CD14-positive monocyte (primary cell): Measurements from ENCODE around the gene MYL6. TPM values are rescaled to one million over a fixed set of nuclear protein-coding genes. Genes with fewer than 3 reads are reported as not detected.

ENCODE experiments used
- DNase-seq, 3 donors: peaks; one replicate each; pipeline ENCODE4 v3.0.0-alpha.2; 2011 to 2022
- H2AFZ ChIP-seq: 2 replicates; pipeline ENCODE4 v1.6.0; 2012; ENCODE audit warnings: mild to moderate bottlenecking, low read depth, low read length, inconsistent platforms; ENCODE audit not compliant: insufficient read depth, poor library complexity, severe bottlenecking
- H3K27ac ChIP-seq, 2 donors: 1 replicate in 1 of 2; 2 replicates in 1 of 2; pipeline ENCODE4 v1.5.1; 2012 to 2013; ENCODE audit warnings: low read length in 2 of 2, control low read depth in 1 of 2, inconsistent platforms in 1 of 2, low read depth in 1 of 2, mild to moderate bottlenecking in 1 of 2
- H3K27me3 ChIP-seq, 2 donors: one replicate each; pipeline versions ENCODE4 v1.6.0 to v1.6.1; 2011 to 2013; ENCODE audit warnings: low read length in 2 of 2; ENCODE audit not compliant: control insufficient read depth in 2 of 2, insufficient read depth in 2 of 2
- H3K36me3 ChIP-seq, 2 donors: replicated peaks in 1 of 2; 1 replicate in 1 of 2; 2 replicates in 1 of 2; pipeline versions ENCODE4 v1.5.1 to v1.6.1; 2012 to 2013; ENCODE audit warnings: low read length in 2 of 2, control low read depth in 1 of 2, inconsistent platforms in 1 of 2, mild to moderate bottlenecking in 1 of 2; ENCODE audit not compliant: insufficient read depth in 2 of 2, control insufficient read depth in 1 of 2
- H3K4me1 ChIP-seq, 2 donors: 1 replicate in 1 of 2; 2 replicates in 1 of 2; pipeline versions ENCODE4 v1.5.1 to v1.6.1; 2012 to 2013; ENCODE audit warnings: low read length in 2 of 2, control low read depth in 1 of 2, inconsistent platforms in 1 of 2, mild to moderate bottlenecking in 1 of 2, moderate library complexity in 1 of 2; ENCODE audit not compliant: insufficient read depth in 2 of 2, control insufficient read depth in 1 of 2
- H3K4me2 ChIP-seq: replicated peaks from 2 replicates; pipeline ENCODE3; 2012; ENCODE audit warnings: low read length, moderate library complexity, mild to moderate bottlenecking; ENCODE audit not compliant: poor library complexity, severe bottlenecking; ENCODE audit errors: extremely low read depth
- H3K4me3 ChIP-seq, 3 experiments: fragments of 200-600 bp in 1 of 3; sonication (generic) in 1 of 3; replicated peaks in 1 of 3; 1 replicate in 2 of 3; 2 replicates in 1 of 3; pipeline ENCODE4 v1.5.1; 2011 to 2013; ENCODE audit warnings: low read length in 3 of 3, mild to moderate bottlenecking in 3 of 3, control low read depth in 2 of 3, low read depth in 2 of 3, inconsistent platforms in 1 of 3, moderate library complexity in 1 of 3
- H3K79me2 ChIP-seq: 2 replicates; pipeline ENCODE4 v1.6.0; 2012; ENCODE audit warnings: mild to moderate bottlenecking, control low read depth, inconsistent platforms, low read length, moderate library complexity; ENCODE audit not compliant: insufficient read depth
- H3K9ac ChIP-seq: 2 replicates; pipeline ENCODE4 v1.6.0; 2017; ENCODE audit warnings: low read length, mild to moderate bottlenecking; ENCODE audit not compliant: insufficient read depth, poor library complexity, severe bottlenecking
- H3K9me3 ChIP-seq, 2 donors: replicated peaks in 1 of 2; 1 replicate in 1 of 2; 2 replicates in 1 of 2; pipeline versions ENCODE4 v1.5.1 to v1.6.1; 2012 to 2013; ENCODE audit warnings: low read length in 2 of 2, control low read depth in 1 of 2; ENCODE audit not compliant: control insufficient read depth in 1 of 2, insufficient read depth in 1 of 2
- H4K20me1 ChIP-seq: 2 replicates; pipeline ENCODE4 v1.6.0; 2012; ENCODE audit warnings: mild to moderate bottlenecking, low read length, control low read depth, moderate library complexity; ENCODE audit not compliant: insufficient read depth
- H3K27ac Mint-ChIP-seq, 7 donors: one replicate each; pipeline ENCODE4 v1.8.0; 2020; ENCODE audit warnings: mild to moderate bottlenecking in 7 of 7, mixed read lengths in 7 of 7, moderate library complexity in 6 of 7, inconsistent platforms in 2 of 7
- H3K27me3 Mint-ChIP-seq, 3 donors: one replicate each; pipeline ENCODE4 v1.8.0; 2021 to 2022; ENCODE audit warnings: low read depth in 3 of 3, mild to moderate bottlenecking in 3 of 3, mixed read lengths in 3 of 3, moderate library complexity in 3 of 3, inconsistent platforms in 1 of 3
- H3K36me3 Mint-ChIP-seq, 2 donors: one replicate each; pipeline ENCODE4 v1.8.0; 2020; ENCODE audit warnings: mixed read lengths in 2 of 2, inconsistent platforms in 1 of 2, mild to moderate bottlenecking in 1 of 2
- H3K4me1 Mint-ChIP-seq: one replicate; pipeline ENCODE4 v1.8.0; 2020; ENCODE audit warnings: mild to moderate bottlenecking, mixed read lengths
- H3K4me3 Mint-ChIP-seq, 2 donors: one replicate each; pipeline ENCODE4 v1.8.0; 2020; ENCODE audit warnings: mild to moderate bottlenecking in 2 of 2, mixed read lengths in 2 of 2, moderate library complexity in 1 of 2
- H3K9me3 Mint-ChIP-seq, 7 donors: one replicate each; pipeline ENCODE4 v1.8.0; 2020 to 2022; ENCODE audit warnings: mixed read lengths in 7 of 7, mild to moderate bottlenecking in 6 of 7, moderate library complexity in 6 of 7, inconsistent platforms in 2 of 7
- CTCF ChIP-seq: fragments of 200-600 bp; IDR thresholded peaks from one replicate; pipeline ENCODE4 v1.8.0; 2022; ENCODE audit warnings: antibody characterized with exemption, mild to moderate bottlenecking
- WGBS: methylation state at CpG from one replicate; pipeline ENCODE4 v1.1.5; 2013; ENCODE audit warnings: missing lambda C conversion rate; ENCODE audit not compliant: insufficient coverage; 5-methylcytosine and 5-hydroxymethylcytosine counted together
- intact Hi-C, 2 donors: fragments of 100-400 bp; cut with micrococcal nuclease; formaldehyde crosslinking; loops; one replicate each; pipeline versions ENCODE4 v1.15.0 to v1.15.1; 2023
- polyA plus RNA-seq, 3 donors: library from polyadenylated mRNA; depleted of rRNA in 1 of 3; unstranded in 2 of 3; stranded (reverse) in 1 of 3; fragments of 300-500 nt in 2 of 3; fragments of >200 nt in 1 of 3; fragmentation: Illumina TruSeq in 2 of 3; gene quantifications; 1 replicate in 2 of 3; 2 replicates in 1 of 3; pipeline ENCODE4 v1.2.3, GENCODE V29; 2012 to 2021

The MYL6 gene
- polyA plus RNA-seq, 3 donors, result 1,962 to 3,939 (median 3,189) TPM

- Histone ChIP-seq H3K4me3 (peak overlapping the region in 1 of 3 experiments; percentile 97), H3K4me1 (peaks cover 36 to 48% of the 10 kb centered on the region in 2 donors), H3K4me2 (peak overlapping the region; percentile 85), H3K27me3 (no peaks in the 10 kb centered on the region), H2AFZ (no peak overlapping the region), H4K20me1 (peaks cover 28% of the 10 kb centered on the region), H3K79me2 (peaks cover 75% of the 10 kb centered on the region), H3K9me3 (no peaks in the 10 kb centered on the region), H3K9ac (no peak overlapping the region), H3K36me3 (peaks cover 16 to 31% of the 10 kb centered on the region in 2 donors), H3K27ac (peak overlapping the region in 1 of 2 donors; percentile 98)
- Mint-ChIP-seq H3K27ac (peak overlapping the region; percentile 96 to 100 (median 99)), H3K27me3 (no peaks in the 10 kb centered on the region), H3K36me3 (peaks cover 31 to 41% of the 10 kb centered on the region in 2 donors), H3K4me1 (peaks cover 50% of the 10 kb centered on the region), H3K9me3 (no peaks in the 10 kb centered on the region), H3K4me3 (peak overlapping the region; percentile 79 to 95)
- peak; percentile 68 to 85 (median 85) for DNase-seq
- WGBS, result 0% methylated on average over 2 of the region's 2 CpGs
- intact Hi-C loops, result loop anchor here (2.0 to 10.0 kb wide), 7 partner anchors 33 to 295 kb away; partner anchors contain the start of genes RPS26 (in 2 of the 2), DNAJC14 (in 1 of the 2), MYL6 (in 1 of the 2) and MYL6B (in 1 of the 2)
- TF ChIP-seq CTCF, result peak; percentile 86
These were observed 38.8 kb upstream of the MYL6 start for GRCh38 chr12:56119361-56119796.

- intact Hi-C loops, result loop anchor here (5.0 to 10.0 kb wide), 2 partner anchors 67 to 344 kb away; partner anchors contain the start of genes SPRYD4 (in 2 of the 2) and SMARCC2 (in 1 of the 2)
- peaks cover 31 to 41% of the 10 kb centered on the region in 2 donors for H3K36me3 Mint-ChIP-seq
- no peak overlapping the region for H3K4me2 ChIP-seq
- peaks cover 28% of the 10 kb centered on the region for H4K20me1 ChIP-seq
- no peak overlapping the region for H2AFZ ChIP-seq
- peaks cover 52% of the 10 kb centered on the region for H3K4me1 Mint-ChIP-seq
- DNase-seq, result no peak
- 99% methylated on average over 17 of the region's 17 CpGs for WGBS
- peaks cover 41 to 53% of the 10 kb centered on the region in 2 donors for H3K4me1 ChIP-seq
- no peak overlapping the region for H3K4me3 Mint-ChIP-seq
- H3K9me3 ChIP-seq, result no peaks in the 10 kb centered on the region
- TF ChIP-seq CTCF, result no peak
- no peak overlapping the region for H3K4me3 ChIP-seq
- H3K27ac Mint-ChIP-seq, result peak overlapping the region in 3 of 7 donors; percentile 59 to 100 (median 65)
- no peaks in the 10 kb centered on the region for H3K9me3 Mint-ChIP-seq
- H3K27me3 ChIP-seq, result no peaks in the 10 kb centered on the region
- peak overlapping the region in 1 of 2 donors; percentile 4 for H3K27ac ChIP-seq
- no peak overlapping the region for H3K9ac ChIP-seq
- peaks cover 83% of the 10 kb centered on the region for H3K79me2 ChIP-seq
- H3K36me3 ChIP-seq, result peaks cover 16 to 31% of the 10 kb centered on the region in 2 donors
- no peaks in the 10 kb centered on the region for H3K27me3 Mint-ChIP-seq
These were observed 37.9 kb upstream of the MYL6 start for GRCh38 chr12:56120158-56120846.
